ENCODE data around the gene SF3B6.
A peak's percentile ranks its signal among the peaks of the same experiment; 100 is the strongest.

SF3B6 gene

GRCh38 chr2:24051833-24052232 lies 24.3 kb downstream of the SF3B6 start:
- TF ChIP-seq CTCF (IDR thresholded peaks at IDR 0.05; ENCODE audit: insufficient read depth, low read depth, low read length, missing control alignments): no peak
- no peak overlapping the region for H3K4me3 ChIP-seq (ENCODE audit: low read length)
- DNase-seq (ENCODE audit: low read depth): no peak

- DNase-seq (ENCODE audit: low read depth): no peak
- no peak for TF ChIP-seq CTCF (IDR thresholded peaks at IDR 0.05; ENCODE audit: insufficient read depth, low read depth, low read length, missing control alignments)
- H3K4me3 ChIP-seq (ENCODE audit: low read length): peak overlapping the region; percentile 64
Observed at GRCh38 chr2:24050041-24050979, 25.8 kb downstream of the SF3B6 start.

- DNase-seq (ENCODE audit: low read depth): peak; percentile 77
- peak within 1 kb of the TSS; percentile 64 for H3K4me3 ChIP-seq (ENCODE audit: low read length)
- no peak for TF ChIP-seq CTCF (IDR thresholded peaks at IDR 0.05; ENCODE audit: insufficient read depth, low read depth, low read length, missing control alignments)
Observed at GRCh38 chr2:24049485-24050021, 26.6 kb downstream of the SF3B6 start, which contains the start of gene FKBP1B. TSS of gene FKBP1B (plus strand) at chr2:24049741. CDS start at chr2:24049850, 109 bp downstream.

GRCh38 chr2:24048769-24049484 lies 27.2 kb downstream of the SF3B6 start:
- TF ChIP-seq CTCF (IDR thresholded peaks at IDR 0.05; ENCODE audit: insufficient read depth, low read depth, low read length, missing control alignments): no peak
- H3K4me3 ChIP-seq (ENCODE audit: low read length): peak overlapping the region; percentile 36
- no peak for DNase-seq (ENCODE audit: low read depth)

- peak overlapping the region; percentile 71 for H3K4me3 ChIP-seq (ENCODE audit: low read length)
- no peak for TF ChIP-seq CTCF (IDR thresholded peaks at IDR 0.05; ENCODE audit: insufficient read depth, low read depth, low read length, missing control alignments)
Observed at GRCh38 chr2:24047703-24048033, 28.5 kb downstream of the SF3B6 start.

GRCh38 chr2:24046930-24047702 lies 29.0 kb downstream of the SF3B6 start, which contains the start of gene WDCP:
TSS of gene WDCP (minus strand) at chr2:24047391. CDS start at chr2:24039494, 7,897 bp downstream.
- TF ChIP-seq CTCF (IDR thresholded peaks at IDR 0.05; ENCODE audit: insufficient read depth, low read depth, low read length, missing control alignments): no peak
- DNase-seq (ENCODE audit: low read depth): peak; percentile 100
- peak within 1 kb of the TSS; percentile 71 for H3K4me3 ChIP-seq (ENCODE audit: low read length)

More at GRCh38 chr2:24047703-24048033, 28.5 kb downstream of the SF3B6 start:
- no peak for DNase-seq (ENCODE audit: low read depth)

Measured in epithelial cell of esophagus (primary cell).